Neural progenitor cell (in vitro differentiated cells): ENCODE results near the gene FBLN2.

Experiments
- EZH2 ChIP-seq: fragments of 200-600 bp; sonication (generic); IDR thresholded peaks from 2 replicates; pipeline ENCODE4 v1.6.1; 2017; ENCODE audit warnings: antibody characterized with exemption, mild to moderate bottlenecking, moderate library complexity
- EZH2phosphoT487 ChIP-seq: fragments of 200-600 bp; sonication (generic); IDR thresholded peaks from 2 replicates; pipeline ENCODE4 v1.6.1; 2017; ENCODE audit warnings: antibody characterized with exemption
- TF ChIP-seq, protein P1 (sequence below): fragments of 200-600 bp; sonication (generic); IDR thresholded peaks from 2 replicates; pipeline ENCODE4 v1.5.1; 2017; ENCODE audit warnings: antibody characterized with exemption, mild to moderate bottlenecking

DNA sequence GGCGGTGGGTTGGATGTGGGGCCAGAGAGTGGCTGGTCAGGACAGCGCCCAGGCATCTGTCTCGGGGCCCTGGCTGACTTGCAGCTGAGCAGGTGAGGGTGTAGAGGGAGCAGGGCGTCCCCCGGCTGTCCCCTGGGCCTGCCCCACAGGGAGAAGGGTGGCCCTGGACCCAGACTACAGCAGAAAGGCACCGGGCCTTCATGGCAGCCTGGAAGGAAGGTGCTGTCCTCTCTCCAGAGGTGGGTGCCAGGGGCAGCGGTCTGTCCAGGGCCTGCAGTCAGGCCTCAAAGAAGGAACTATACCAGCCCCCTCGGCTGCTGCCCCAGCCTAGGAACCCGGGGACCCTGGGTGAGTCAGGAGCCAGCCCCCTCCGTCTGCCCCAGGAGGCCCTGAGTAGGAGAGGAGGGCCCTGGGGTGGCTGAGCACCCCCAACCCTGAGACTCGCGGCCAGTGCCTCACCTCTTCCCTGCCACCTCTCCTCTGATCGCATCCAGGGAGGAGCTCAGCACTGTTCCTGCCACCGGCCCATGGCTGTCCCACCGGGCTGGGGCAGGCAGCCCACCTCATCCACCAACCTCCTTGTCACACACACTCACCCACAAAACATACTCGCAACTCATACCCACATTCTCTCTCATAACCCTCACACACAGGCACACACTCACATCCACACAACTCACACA, 133.5 kb downstream of the FBLN2 start:
- TF ChIP-seq, protein P1, sequence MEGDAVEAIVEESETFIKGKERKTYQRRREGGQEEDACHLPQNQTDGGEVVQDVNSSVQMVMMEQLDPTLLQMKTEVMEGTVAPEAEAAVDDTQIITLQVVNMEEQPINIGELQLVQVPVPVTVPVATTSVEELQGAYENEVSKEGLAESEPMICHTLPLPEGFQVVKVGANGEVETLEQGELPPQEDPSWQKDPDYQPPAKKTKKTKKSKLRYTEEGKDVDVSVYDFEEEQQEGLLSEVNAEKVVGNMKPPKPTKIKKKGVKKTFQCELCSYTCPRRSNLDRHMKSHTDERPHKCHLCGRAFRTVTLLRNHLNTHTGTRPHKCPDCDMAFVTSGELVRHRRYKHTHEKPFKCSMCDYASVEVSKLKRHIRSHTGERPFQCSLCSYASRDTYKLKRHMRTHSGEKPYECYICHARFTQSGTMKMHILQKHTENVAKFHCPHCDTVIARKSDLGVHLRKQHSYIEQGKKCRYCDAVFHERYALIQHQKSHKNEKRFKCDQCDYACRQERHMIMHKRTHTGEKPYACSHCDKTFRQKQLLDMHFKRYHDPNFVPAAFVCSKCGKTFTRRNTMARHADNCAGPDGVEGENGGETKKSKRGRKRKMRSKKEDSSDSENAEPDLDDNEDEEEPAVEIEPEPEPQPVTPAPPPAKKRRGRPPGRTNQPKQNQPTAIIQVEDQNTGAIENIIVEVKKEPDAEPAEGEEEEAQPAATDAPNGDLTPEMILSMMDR, result no peak
- no peak for TF ChIP-seq EZH2
- no peak for TF ChIP-seq EZH2phosphoT487
